ENCODE results near the gene OXT. TPM values are rescaled to one million over a fixed set of nuclear protein-coding genes. Genes with fewer than 3 reads are reported as not detected.

Gene OXT
- total and polyA plus RNA-seq, 2 of the 8 experiments (the other 6 are each of a cell fraction or from before 2014, with no cell fraction given): not detected

GRCh38 chr20:3111995-3112394 lies 40.6 kb downstream of the OXT start:
- POLR2A ChIA-PET (ENCODE audit: partially characterized antibody): interaction anchor here (1.6 kb wide), 1 partner anchor 53 kb away, joined by 4 read pairs; no protein-coding TSS in a partner anchor
- CTCF ChIA-PET (ENCODE audit: partially characterized antibody): interaction anchor here (2.4 to 6.3 kb wide), 2 partner anchors 7 to 136 kb away, joined by 7 to 60 read pairs; no protein-coding TSS in a partner anchor
- Histone ChIP-seq H3K23me2 (ENCODE audit: low read depth, low read length) (no peaks in the 10 kb centered on the region), H2BK12ac (ENCODE audit: low read depth, low read length) (no peak overlapping the region), H3K9ac (replicated peaks in 1 of 4; ENCODE audit: extremely low read depth in 1 of 4, low read depth in 3 of 4, low read length in 3 of 4) (no peak overlapping the region), H3K4me2 (ENCODE audit: insufficient read depth in 1 of 2, low read depth in 2 of 2, low read length in 2 of 2) (no peak overlapping the region), H2BK20ac (ENCODE audit: low read length) (no peak overlapping the region), H2AK5ac (ENCODE audit: low read depth, low read length) (no peak overlapping the region), H3K4me3 (ENCODE audit: extremely low read depth in 1 of 4, insufficient read depth in 2 of 4, low read depth in 3 of 4, low read length in 4 of 4) (no peak overlapping the region), H3K27me3 (replicated peaks in 1 of 4; ENCODE audit: control insufficient read depth in 3 of 4, extremely low read depth in 1 of 4, insufficient read depth in 3 of 4, low read length in 3 of 4) (no peaks in the 10 kb centered on the region), H3K56ac (replicated peaks; ENCODE audit: insufficient read length, low read depth, low read length) (no peak overlapping the region), H3K23ac (ENCODE audit: insufficient read length) (no peak overlapping the region), H4K8ac (ENCODE audit: extremely low read depth, insufficient read depth, low read length) (no peak overlapping the region), H2BK120ac (replicated peaks; ENCODE audit: low read depth, low read length) (no peak overlapping the region), H3K36me3 (ENCODE audit: control insufficient read depth in 2 of 4, insufficient read depth in 4 of 4, low read length in 3 of 4) (no peaks in the 10 kb centered on the region), H3K4ac (replicated peaks; ENCODE audit: insufficient read length, low read depth, low read length) (no peak overlapping the region), H2BK15ac (ENCODE audit: low read length) (no peak overlapping the region), H2BK5ac (ENCODE audit: low read depth, low read length) (no peak overlapping the region), H3K79me1 (ENCODE audit: low read depth, low read length) (no peaks in the 10 kb centered on the region), H3K27ac (ENCODE audit: low read depth, low read length) (no peak overlapping the region), H3K9me3 (ENCODE audit: insufficient read depth in 2 of 2, low read depth in 1 of 2, low read length in 1 of 2) (no peaks in the 10 kb centered on the region), H4K20me1 (replicated peaks in 1 of 2; ENCODE audit: control insufficient read depth in 1 of 2, insufficient read depth in 2 of 2, low read length in 2 of 2) (peaks cover 1 to 3% of the 10 kb centered on the region in 2 experiments), H4K91ac (replicated peaks; ENCODE audit: insufficient read length, low read length) (no peak overlapping the region), H3K14ac (ENCODE audit: insufficient read length) (no peak overlapping the region), H2AFZ (ENCODE audit: low read length) (no peak overlapping the region), H4K5ac (ENCODE audit: insufficient read length, low read depth, low read length) (no peak overlapping the region), H3K79me2 (ENCODE audit: control insufficient read depth in 1 of 2, insufficient read depth in 2 of 2, low read length in 2 of 2) (no peaks in the 10 kb centered on the region), H3K4me1 (replicated peaks in 1 of 4; ENCODE audit: control insufficient read depth in 3 of 4, insufficient read depth in 4 of 4, low read length in 3 of 4) (peaks cover 0 to 3% (median under 1%) of the 10 kb centered on the region in 4 experiments; a peak in 4 of 7 replicates), H3K18ac (ENCODE audit: extremely low read depth, low read length) (no peak overlapping the region)
- FAIRE-seq (no peak), DNase-seq (ENCODE audit: low read depth in 1 of 2, low spot score in 2 of 2) (no peak)
- no CpG with 5 or more reads among the region's 2 CpGs for WGBS, 2 experiments (ENCODE audit: extremely low coverage in 1 of 2, insufficient coverage in 1 of 2, insufficient read length in 1 of 2, insufficient replicate concordance in 2 of 2, low coverage in 1 of 2, low lambda C conversion rate in 2 of 2, missing lambda C conversion rate in 1 of 2)
- TF ChIP-seq GTF2F1 (IDR thresholded peaks at IDR 0.05; ENCODE audit: borderline replicate concordance, low read depth, low read length): no peak
- TF ChIP-seq BACH1 (IDR thresholded peaks at IDR 0.05; ENCODE audit: low read length): no peak
- no peak for TF ChIP-seq POLR2A (IDR thresholded peaks at IDR 0.05; ENCODE audit: control extremely low read depth in 1 of 2, low read depth in 2 of 2, low read length in 2 of 2)
- TF ChIP-seq RAD21 (IDR thresholded peaks at IDR 0.05 in 1 of 2, conservative IDR thresholded peaks at IDR 0.05 in 1 of 2; ENCODE audit: low read depth in 2 of 2, low read length in 2 of 2): no peak
- no peak for TF ChIP-seq CTBP2 (IDR thresholded peaks at IDR 0.05; ENCODE audit: borderline replicate concordance, insufficient read depth, insufficient read length, low read length)
- no peak for TF ChIP-seq ATF3 (IDR thresholded peaks at IDR 0.05; ENCODE audit: insufficient read depth, low read depth, low read length)
- TF ChIP-seq EP300 (IDR thresholded peaks at IDR 0.05; ENCODE audit: borderline replicate concordance in 1 of 2, low read depth in 2 of 2, low read length in 2 of 2): no peak
- TF ChIP-seq RNF2 (IDR thresholded peaks at IDR 0.05; ENCODE audit: borderline replicate concordance, low read depth, low read length, missing control alignments, poor library complexity, severe bottlenecking): no peak
- TF ChIP-seq GABPA (IDR thresholded peaks at IDR 0.05; ENCODE audit: borderline replicate concordance, insufficient read depth, low read length): no peak
- no peak for TF ChIP-seq SP2 (IDR thresholded peaks at IDR 0.05; ENCODE audit: low read length)
- no peak for TF ChIP-seq SIN3A (conservative IDR thresholded peaks at IDR 0.05 in 1 of 2, IDR thresholded peaks at IDR 0.05 in 1 of 2; ENCODE audit: low read depth in 1 of 2, low read length in 2 of 2)
- no peak for TF ChIP-seq MAX (IDR thresholded peaks at IDR 0.05)

Measured in H1 (cell line).